GM18508 (cell line): ENCODE measurements around the gene SASH1.

Experiments used
- ATAC-seq: cut with Tn5 transposase; IDR thresholded peaks from one replicate; pipeline ENCODE4 v1.9.1; 2021; ENCODE audit warnings: moderate number of reproducible peaks; ENCODE audit not compliant: insufficient read depth, unreplicated experiment

The SASH1 gene

GRCh38 chr6:148451690-148452089, 109.1 kb downstream of the SASH1 start:
- ATAC-seq, result no peak

GRCh38 chr6:148452876-148453275, 110.2 kb downstream of the SASH1 start:
- no peak for ATAC-seq

GRCh38 chr6:148453906-148454305, 111.3 kb downstream of the SASH1 start:
- no peak for ATAC-seq

- ATAC-seq, result no peak
Observed at GRCh38 chr6:148455225-148455624, 112.6 kb downstream of the SASH1 start.

GRCh38 chr6:148455674-148456558, 113.3 kb downstream of the SASH1 start:
- no peak for ATAC-seq

- no peak for ATAC-seq
Observed at GRCh38 chr6:148457137-148457842, 114.7 kb downstream of the SASH1 start.

- no peak for ATAC-seq
Observed at GRCh38 chr6:148457843-148458159, 115.2 kb downstream of the SASH1 start.

- ATAC-seq, result no peak
Observed at GRCh38 chr6:148459238-148459637, 116.6 kb downstream of the SASH1 start.

GRCh38 chr6:148460876-148461646, 118.4 kb downstream of the SASH1 start:
- ATAC-seq, result no peak

- no peak for ATAC-seq
Observed at GRCh38 chr6:148461986-148462577, 119.4 kb downstream of the SASH1 start.

GRCh38 chr6:148463671-148464070, 121.0 kb downstream of the SASH1 start:
- no peak for ATAC-seq

GRCh38 chr6:148464319-148465010, 121.8 kb downstream of the SASH1 start:
- peak; percentile 75 for ATAC-seq

- ATAC-seq, result no peak
Observed at GRCh38 chr6:148465011-148465335, 122.3 kb downstream of the SASH1 start.

- ATAC-seq, result no peak
Observed at GRCh38 chr6:148465670-148466069, 123.0 kb downstream of the SASH1 start.

GRCh38 chr6:148466158-148466557, 123.5 kb downstream of the SASH1 start:
- ATAC-seq, result no peak

- no peak for ATAC-seq
Observed at GRCh38 chr6:148467926-148468325, 125.3 kb downstream of the SASH1 start.

- ATAC-seq, result no peak
Observed at GRCh38 chr6:148470156-148470555, 127.5 kb downstream of the SASH1 start.

- ATAC-seq, result no peak
Observed at GRCh38 chr6:148470606-148471465, 128.2 kb downstream of the SASH1 start.

GRCh38 chr6:148471624-148472159, 129.1 kb downstream of the SASH1 start:
- no peak for ATAC-seq
